H1 (cell line): ENCODE results near the gene UVRAG. TPM values are rescaled to one million over a fixed set of nuclear protein-coding genes. Genes with fewer than 3 reads are reported as not detected.

Experiments
- CTCF ChIA-PET: fragments of 300-600 bp; sonication (Branson Sonifier 250); formaldehyde crosslinking; loops from one replicate; lab custom pipeline; 2021; ENCODE audit not compliant: partially characterized antibody; lab: Charles Lee
- POLR2A ChIA-PET: fragments of 300-600 bp; sonication (Branson Sonifier 250); formaldehyde crosslinking; loops from one replicate; lab custom pipeline; 2021; ENCODE audit warnings: inconsistent platforms; ENCODE audit not compliant: partially characterized antibody; lab: Charles Lee
- DNase-seq, 2 experiments: peaks; one replicate each; pipeline versions ENCODE4 v3.0.0 to v3.0.0-alpha.2; 2010 to 2022; ENCODE audit warnings: low spot score in 2 of 2, low read depth in 1 of 2, mixed read lengths in 1 of 2
- FAIRE-seq: peaks from 2 replicates; lab custom pipeline; 2011; peaks lifted over from hg19 to GRCh38; lab: Jason Lieb, UNC
- H2AFZ ChIP-seq: 2 replicates; pipeline ENCODE4 v1.8.1; 2012; ENCODE audit warnings: low read length, inconsistent platforms
- H2AK5ac ChIP-seq: 2 replicates; pipeline ENCODE4 v1.6.1; 2013; ENCODE audit warnings: low read depth, low read length
- H2BK120ac ChIP-seq: replicated peaks from 2 replicates; pipeline ENCODE3; 2013; ENCODE audit warnings: low read depth, low read length, inconsistent platforms
- H2BK12ac ChIP-seq: 2 replicates; pipeline ENCODE4 v1.6.1; 2013; ENCODE audit warnings: low read depth, low read length
- H2BK15ac ChIP-seq: 2 replicates; pipeline ENCODE4 v1.6.1; 2013; ENCODE audit warnings: low read length
- H2BK20ac ChIP-seq: 2 replicates; pipeline ENCODE4 v1.6.1; 2013; ENCODE audit warnings: low read length
- H2BK5ac ChIP-seq: 2 replicates; pipeline ENCODE4 v1.6.1; 2013; ENCODE audit warnings: low read depth, low read length
- H3K14ac ChIP-seq: 2 replicates; pipeline ENCODE4 v1.6.1; 2013; ENCODE audit warnings: inconsistent platforms; ENCODE audit not compliant: insufficient read length
- H3K18ac ChIP-seq: 2 replicates; pipeline ENCODE4 v1.6.1; 2013; ENCODE audit warnings: low read length; ENCODE audit errors: extremely low read depth
- H3K23ac ChIP-seq: 2 replicates; pipeline ENCODE4 v1.6.1; 2013; ENCODE audit warnings: inconsistent platforms; ENCODE audit not compliant: insufficient read length
- H3K23me2 ChIP-seq: 2 replicates; pipeline ENCODE4 v1.6.1; 2013; ENCODE audit warnings: low read depth, low read length
- H3K27ac ChIP-seq: 2 replicates; pipeline ENCODE4 v1.6.1; 2011; ENCODE audit warnings: low read depth, low read length, inconsistent platforms
- H3K27me3 ChIP-seq, 4 experiments: replicated peaks in 1 of 4; 1 replicate in 1 of 4; 2 replicates in 3 of 4; pipeline versions ENCODE4 v1.6.1 to v1.8.1; 2011 to 2013; ENCODE audit warnings: low read length in 3 of 4, mild to moderate bottlenecking in 3 of 4, inconsistent platforms in 2 of 4, mixed read lengths in 2 of 4, moderate library complexity in 1 of 4; ENCODE audit not compliant: control insufficient read depth in 3 of 4, insufficient read depth in 3 of 4; ENCODE audit errors: extremely low read depth in 1 of 4
- H3K36me3 ChIP-seq, 4 experiments: 2 replicates each; pipeline versions ENCODE4 v1.6.1 to v1.8.1; 2011 to 2013; ENCODE audit warnings: mild to moderate bottlenecking in 4 of 4, low read length in 3 of 4, moderate library complexity in 2 of 4, control low read depth in 1 of 4, inconsistent platforms in 1 of 4; ENCODE audit not compliant: insufficient read depth in 4 of 4, control insufficient read depth in 2 of 4
- H3K4ac ChIP-seq: replicated peaks from 2 replicates; pipeline ENCODE3; 2013; ENCODE audit warnings: low read length, low read depth, mixed read lengths, inconsistent platforms; ENCODE audit not compliant: insufficient read length
- H3K4me1 ChIP-seq, 4 experiments: replicated peaks in 1 of 4; 1 replicate in 1 of 4; 2 replicates in 3 of 4; pipeline versions ENCODE4 v1.6.1 to v1.8.1; 2011 to 2013; ENCODE audit warnings: low read length in 3 of 4, inconsistent platforms in 2 of 4, mixed read lengths in 1 of 4; ENCODE audit not compliant: insufficient read depth in 4 of 4, control insufficient read depth in 3 of 4
- H3K4me2 ChIP-seq, 2 experiments: 2 replicates each; pipeline versions ENCODE4 v1.6.1 to v1.8.1; 2011 to 2013; ENCODE audit warnings: low read depth in 2 of 2, low read length in 2 of 2, control low read depth in 1 of 2, inconsistent platforms in 1 of 2, mild to moderate bottlenecking in 1 of 2; ENCODE audit not compliant: insufficient read depth in 1 of 2
- H3K4me3 ChIP-seq, 4 experiments: fragments of 200-600, 300-600 bp in 1 of 4; sonication (generic), shearing (Covaris generic), sonication (Bioruptor Twin) in 1 of 4; 2 replicates each; pipeline versions ENCODE4 v1.5.1 to v1.8.1; 2011 to 2016; ENCODE audit warnings: low read length in 4 of 4, low read depth in 3 of 4, control low read depth in 2 of 4, inconsistent platforms in 2 of 4, mild to moderate bottlenecking in 2 of 4, mixed read lengths in 1 of 4, moderate library complexity in 1 of 4; ENCODE audit not compliant: insufficient read depth in 2 of 4; ENCODE audit errors: extremely low read depth in 1 of 4
- H3K56ac ChIP-seq: replicated peaks from 2 replicates; pipeline ENCODE3; 2013; ENCODE audit warnings: low read depth, mild to moderate bottlenecking, mixed read lengths, low read length, inconsistent platforms; ENCODE audit not compliant: insufficient read length
- H3K79me1 ChIP-seq: 2 replicates; pipeline ENCODE4 v1.6.1; 2013; ENCODE audit warnings: low read depth, low read length, control low read depth
- H3K79me2 ChIP-seq, 2 experiments: 2 replicates each; pipeline versions ENCODE4 v1.6.1 to v1.8.1; 2012 to 2013; ENCODE audit warnings: low read length in 2 of 2, mild to moderate bottlenecking in 2 of 2, inconsistent platforms in 1 of 2; ENCODE audit not compliant: insufficient read depth in 2 of 2, control insufficient read depth in 1 of 2
- H3K9ac ChIP-seq, 4 experiments: replicated peaks in 1 of 4; 1 replicate in 1 of 4; 2 replicates in 3 of 4; pipeline versions ENCODE4 v1.6.1 to v1.8.1; 2011 to 2013; ENCODE audit warnings: low read depth in 3 of 4, low read length in 3 of 4, control low read depth in 2 of 4, mild to moderate bottlenecking in 2 of 4, moderate library complexity in 2 of 4, inconsistent platforms in 1 of 4; ENCODE audit errors: extremely low read depth in 1 of 4
- H3K9me3 ChIP-seq, 2 experiments: 2 replicates each; pipeline versions ENCODE4 v1.6.1 to v1.8.1; 2012 to 2013; ENCODE audit warnings: mild to moderate bottlenecking in 2 of 2, moderate library complexity in 2 of 2, control low read depth in 1 of 2, inconsistent platforms in 1 of 2, low read depth in 1 of 2, low read length in 1 of 2, mixed read lengths in 1 of 2; ENCODE audit not compliant: insufficient read depth in 2 of 2
- H4K20me1 ChIP-seq, 2 experiments: replicated peaks in 1 of 2; 2 replicates each; pipeline versions ENCODE3 to v1.8.1; 2011 to 2013; ENCODE audit warnings: inconsistent platforms in 2 of 2, low read length in 2 of 2, mild to moderate bottlenecking in 1 of 2; ENCODE audit not compliant: insufficient read depth in 2 of 2, control insufficient read depth in 1 of 2
- H4K5ac ChIP-seq: 2 replicates; pipeline ENCODE4 v1.6.1; 2013; ENCODE audit warnings: low read length, low read depth, mixed read lengths, inconsistent platforms; ENCODE audit not compliant: insufficient read length
- H4K8ac ChIP-seq: 2 replicates; pipeline ENCODE4 v1.8.0; 2013; ENCODE audit warnings: mild to moderate bottlenecking, moderate library complexity, low read length, inconsistent platforms; ENCODE audit not compliant: insufficient read depth; ENCODE audit errors: extremely low read depth
- H4K91ac ChIP-seq: replicated peaks from 2 replicates; pipeline ENCODE3; 2013; ENCODE audit warnings: low read length, mixed read lengths, inconsistent platforms; ENCODE audit not compliant: insufficient read length
- ASH2L ChIP-seq: fragments of 200-600, 300-600 bp; sonication (generic); IDR thresholded peaks from one replicate; pipeline ENCODE4 v1.7.1; 2017; ENCODE audit warnings: low read length
- BCL11A ChIP-seq, 2 experiments: IDR thresholded peaks; one replicate each; pipeline ENCODE4 v1.6.1; 2011; ENCODE audit warnings: low read depth in 2 of 2, low read length in 2 of 2, mild to moderate bottlenecking in 2 of 2
- CEBPB ChIP-seq: IDR thresholded peaks from 2 replicates; pipeline ENCODE4 v1.6.1; 2012; ENCODE audit warnings: low read depth, low read length
- EGR1 ChIP-seq: IDR thresholded peaks from 2 replicates; pipeline ENCODE4 v1.6.1; 2011; ENCODE audit warnings: low read depth, low read length, borderline replicate concordance
- SAP30 ChIP-seq: fragments of 300-600 bp; sonication (generic); IDR thresholded peaks from 2 replicates; pipeline ENCODE4 v1.7.1; 2012; ENCODE audit warnings: low read length, moderate library complexity, mild to moderate bottlenecking, inconsistent platforms; ENCODE audit not compliant: insufficient read depth, insufficient replicate concordance
- TAF1 ChIP-seq: IDR thresholded peaks from 2 replicates; pipeline ENCODE4 v1.6.1; 2011; ENCODE audit warnings: mild to moderate bottlenecking, low read depth, low read length
- WGBS, 2 experiments: shearing (Covaris generic) in 1 of 2; methylation state at CpG; one replicate each; pipeline versions ENCODE4 v1.1.6 to v1.1.7; 2013 to 2015; ENCODE audit warnings: low lambda C conversion rate in 2 of 2, mixed read lengths in 2 of 2, inconsistent platforms in 1 of 2, low coverage in 1 of 2, missing lambda C conversion rate in 1 of 2; ENCODE audit not compliant: insufficient replicate concordance in 2 of 2, insufficient coverage in 1 of 2, insufficient read length in 1 of 2; ENCODE audit errors: extremely low coverage in 1 of 2, missing lambda C conversion rate in 1 of 2; 5-methylcytosine and 5-hydroxymethylcytosine counted together
- polyA plus RNA-seq, 7 experiments: library from polyadenylated mRNA; depleted of rRNA in 3 of 7; stranded (reverse) in 5 of 7; unstranded in 2 of 7; fragments of >200 nt in 5 of 7; fragments of 200-250 nt in 2 of 7; gene quantifications; 1 replicate in 5 of 7; 2 replicates in 1 of 7; 4 replicates in 1 of 7; pipeline versions ENCODE4 v1.2.1 to v1.2.3, GENCODE V29; 2011 to 2013; ENCODE audit warnings: missing spikeins in 2 of 7, mixed read lengths in 2 of 7
- total RNA-seq: library from RNA; stranded (reverse); fragmentation: NEBNext Ultra II Directional; extraction: Animal tissue kit (Norgen Biotek cat#: 25700); gene quantifications from 2 replicates; pipeline ENCODE4 v1.2.1, GENCODE V29; 2021
- TF ChIP-seq, protein P1 (sequence below): IDR thresholded peaks from 2 replicates; pipeline ENCODE4 v1.6.1; 2011; ENCODE audit warnings: low read length, improper control_type of control experiment

The UVRAG gene
- total and polyA plus RNA-seq, 2 of the 8 experiments (the other 6 are each of a cell fraction or from before 2014, with no cell fraction given) = 5.5 to 14.7 TPM

DNA sequence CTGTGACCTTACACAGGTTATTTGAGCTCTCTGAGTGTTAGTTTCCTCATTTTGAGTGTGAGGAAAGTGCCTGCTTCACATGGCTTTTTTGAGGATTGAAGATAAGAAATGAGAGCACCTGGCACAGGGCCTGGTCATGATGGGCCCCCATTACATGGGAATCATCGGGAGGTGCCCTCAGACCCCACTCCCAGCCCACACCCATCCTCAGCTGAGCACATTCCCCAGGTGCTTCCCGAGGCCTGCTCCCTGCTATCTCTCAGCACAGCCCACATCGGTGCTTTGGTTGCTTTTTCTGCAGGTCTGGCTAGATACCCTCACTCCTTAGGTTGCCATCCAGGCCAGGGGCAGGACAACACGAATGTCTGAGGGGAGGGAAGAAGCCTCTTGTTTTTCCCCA is 29.8 kb upstream of the UVRAG start:
- no peak overlapping the region for H3K56ac ChIP-seq
- no peaks in the 10 kb centered on the region for H3K79me2 ChIP-seq
- no peaks in the 10 kb centered on the region for H3K27me3 ChIP-seq
- no peak overlapping the region for H3K18ac ChIP-seq
- H3K4ac ChIP-seq = no peak overlapping the region
- H3K23me2 ChIP-seq = no peaks in the 10 kb centered on the region
- H2AFZ ChIP-seq = no peak overlapping the region
- no peak overlapping the region for H3K4me2 ChIP-seq
- no peak overlapping the region for H3K4me3 ChIP-seq
- H4K20me1 ChIP-seq = no peaks in the 10 kb centered on the region
- H2BK120ac ChIP-seq = no peak overlapping the region
- ChIA-PET POLR2A (no interaction called here), CTCF (interaction anchor here (1.0 to 1.5 kb wide), 3 partner anchors 12 to 79 kb away, joined by 4 read pairs; no protein-coding TSS in a partner anchor)
- no peak overlapping the region for H2AK5ac ChIP-seq
- no peaks in the 10 kb centered on the region for H3K36me3 ChIP-seq
- H3K4me1 ChIP-seq = no peaks in the 10 kb centered on the region
- H3K23ac ChIP-seq = no peak overlapping the region
- H2BK15ac ChIP-seq = no peak overlapping the region
- no peak overlapping the region for H4K8ac ChIP-seq
- no peak overlapping the region for H3K27ac ChIP-seq
- no peak overlapping the region for H3K14ac ChIP-seq
- DNase-seq (no peak), FAIRE-seq (no peak)
- TF ChIP-seq ASH2L (no peak), BCL11A (IDR thresholded peaks at IDR 0.05; ENCODE audit: low read depth in 2 of 2, low read length in 2 of 2) (no peak), EGR1 (no peak), SAP30 (no peak), TAF1 (no peak), CEBPB (no peak)
- TF ChIP-seq, protein P1, sequence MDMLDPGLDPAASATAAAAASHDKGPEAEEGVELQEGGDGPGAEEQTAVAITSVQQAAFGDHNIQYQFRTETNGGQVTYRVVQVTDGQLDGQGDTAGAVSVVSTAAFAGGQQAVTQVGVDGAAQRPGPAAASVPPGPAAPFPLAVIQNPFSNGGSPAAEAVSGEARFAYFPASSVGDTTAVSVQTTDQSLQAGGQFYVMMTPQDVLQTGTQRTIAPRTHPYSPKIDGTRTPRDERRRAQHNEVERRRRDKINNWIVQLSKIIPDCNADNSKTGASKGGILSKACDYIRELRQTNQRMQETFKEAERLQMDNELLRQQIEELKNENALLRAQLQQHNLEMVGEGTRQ = no peak
- no peaks in the 10 kb centered on the region for H3K9me3 ChIP-seq
- no peak overlapping the region for H2BK5ac ChIP-seq
- no peak overlapping the region for H2BK12ac ChIP-seq
- H2BK20ac ChIP-seq = no peak overlapping the region
- H4K91ac ChIP-seq = no peak overlapping the region
- H3K9ac ChIP-seq = no peak overlapping the region; a peak in 1 of 7 replicates
- H3K79me1 ChIP-seq = no peaks in the 10 kb centered on the region
- no peak overlapping the region for H4K5ac ChIP-seq
- 72% methylated on average over 4 of the region's 4 CpGs; no CpG with 5 or more reads in 1 of the 2 experiments for WGBS, 2 experiments
